NOMO-1 treated with dmso at 0.1 percent for 144 hours (cell line): ENCODE measurements around the gene MIF.

Source experiments
- DNase-seq: peaks from one replicate; lab custom pipeline; 2025; ENCODE audit not compliant: unreplicated experiment; lab: John Stamatoyannopoulos, UW

The MIF gene

GRCh38 chr22:23875801-23876200 lies 18.4 kb upstream of the MIF start:
- DNase-seq, result no peak

GRCh38 chr22:23877566-23877965 lies 16.6 kb upstream of the MIF start:
- DNase-seq, result no peak

- DNase-seq, result no peak
Measured at GRCh38 chr22:23878219-23878618, 16.0 kb upstream of the MIF start.

GRCh38 chr22:23882370-23882769 lies 11.8 kb upstream of the MIF start:
- no peak for DNase-seq

GRCh38 chr22:23883658-23884057 lies 10.5 kb upstream of the MIF start:
- DNase-seq, result no peak

- DNase-seq, result no peak
Measured at GRCh38 chr22:23884140-23884539, 10.0 kb upstream of the MIF start.

GRCh38 chr22:23888615-23889401 lies 5.4 kb upstream of the MIF start:
- DNase-seq, result no peak

GRCh38 chr22:23889620-23890019 lies 4.6 kb upstream of the MIF start:
- no peak for DNase-seq

GRCh38 chr22:23891726-23892125 lies 2.5 kb upstream of the MIF start:
- DNase-seq, result no peak

GRCh38 chr22:23892130-23892529 lies 2.1 kb upstream of the MIF start:
- no peak for DNase-seq

GRCh38 chr22:23892706-23893105 lies 1.5 kb upstream of the MIF start:
- no peak for DNase-seq

- no peak for DNase-seq
Measured at GRCh38 chr22:23893121-23893944, 850 bp upstream of the MIF start.

GRCh38 chr22:23894710-23895598 lies 771 bp downstream of the MIF start:
- DNase-seq, result peak; percentile 74

GRCh38 chr22:23895599-23896144 lies 1.5 kb downstream of the MIF start:
- DNase-seq, result no peak

GRCh38 chr22:23896166-23896522 lies 2.0 kb downstream of the MIF start:
- no peak for DNase-seq

GRCh38 chr22:23896523-23897186 lies 2.5 kb downstream of the MIF start:
- no peak for DNase-seq

GRCh38 chr22:23897320-23897719 lies 3.1 kb downstream of the MIF start:
- DNase-seq, result no peak

GRCh38 chr22:23898006-23898974 lies 4.1 kb downstream of the MIF start:
- DNase-seq, result no peak

- DNase-seq, result no peak
Measured at GRCh38 chr22:23899042-23899745, 5.0 kb downstream of the MIF start.
